GM10266 (cell line): ENCODE results near the gene AMOTL2.

ENCODE experiments used
- DNase-seq: peaks from one replicate; pipeline ENCODE4 v3.0.0; 2012; ENCODE audit errors: extremely low spot score
- TF ChIP-seq, protein P1 (sequence below): IDR thresholded peaks from 2 replicates; pipeline ENCODE4 v1.5.1; 2012; ENCODE audit warnings: mild to moderate bottlenecking, low read depth; ENCODE audit not compliant: control insufficient read depth, insufficient read depth; ENCODE audit errors: missing control alignments

Gene AMOTL2

DNA sequence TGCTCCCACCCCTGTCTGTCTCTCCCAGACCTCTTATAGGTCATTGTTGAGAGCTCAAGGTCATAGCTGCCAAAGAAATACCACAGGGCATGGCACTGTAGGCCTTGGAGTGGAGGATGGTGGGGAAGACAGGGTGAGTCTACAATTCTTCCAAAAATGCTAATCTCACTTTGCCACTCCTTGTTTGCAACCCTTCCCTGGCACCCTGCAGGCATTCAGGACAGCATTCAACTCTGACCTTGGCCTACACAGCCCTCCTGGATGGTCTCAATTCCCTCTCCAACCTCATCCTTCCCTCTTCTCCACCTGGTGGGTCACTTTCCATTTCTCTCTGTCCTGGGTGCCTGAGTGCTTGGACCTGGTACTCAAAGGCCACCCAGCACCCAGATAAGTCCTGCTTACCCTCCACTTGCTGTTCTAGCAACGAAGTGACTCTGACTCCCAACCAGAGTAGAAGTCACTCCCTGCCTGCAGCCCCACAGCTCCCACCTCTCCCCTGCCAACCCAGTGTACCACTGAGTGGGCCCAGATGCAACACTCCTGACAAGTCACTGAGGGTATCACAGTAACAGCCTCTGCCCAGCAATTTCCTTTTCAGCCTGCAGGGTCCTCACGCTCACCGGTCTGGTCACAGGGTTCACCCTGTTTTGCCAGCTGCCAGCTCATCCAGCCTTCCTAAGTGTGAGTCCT is 36.6 kb downstream of the AMOTL2 start:
- TF ChIP-seq, protein P1, sequence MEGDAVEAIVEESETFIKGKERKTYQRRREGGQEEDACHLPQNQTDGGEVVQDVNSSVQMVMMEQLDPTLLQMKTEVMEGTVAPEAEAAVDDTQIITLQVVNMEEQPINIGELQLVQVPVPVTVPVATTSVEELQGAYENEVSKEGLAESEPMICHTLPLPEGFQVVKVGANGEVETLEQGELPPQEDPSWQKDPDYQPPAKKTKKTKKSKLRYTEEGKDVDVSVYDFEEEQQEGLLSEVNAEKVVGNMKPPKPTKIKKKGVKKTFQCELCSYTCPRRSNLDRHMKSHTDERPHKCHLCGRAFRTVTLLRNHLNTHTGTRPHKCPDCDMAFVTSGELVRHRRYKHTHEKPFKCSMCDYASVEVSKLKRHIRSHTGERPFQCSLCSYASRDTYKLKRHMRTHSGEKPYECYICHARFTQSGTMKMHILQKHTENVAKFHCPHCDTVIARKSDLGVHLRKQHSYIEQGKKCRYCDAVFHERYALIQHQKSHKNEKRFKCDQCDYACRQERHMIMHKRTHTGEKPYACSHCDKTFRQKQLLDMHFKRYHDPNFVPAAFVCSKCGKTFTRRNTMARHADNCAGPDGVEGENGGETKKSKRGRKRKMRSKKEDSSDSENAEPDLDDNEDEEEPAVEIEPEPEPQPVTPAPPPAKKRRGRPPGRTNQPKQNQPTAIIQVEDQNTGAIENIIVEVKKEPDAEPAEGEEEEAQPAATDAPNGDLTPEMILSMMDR: no peak
- DNase-seq: no peak

DNA sequence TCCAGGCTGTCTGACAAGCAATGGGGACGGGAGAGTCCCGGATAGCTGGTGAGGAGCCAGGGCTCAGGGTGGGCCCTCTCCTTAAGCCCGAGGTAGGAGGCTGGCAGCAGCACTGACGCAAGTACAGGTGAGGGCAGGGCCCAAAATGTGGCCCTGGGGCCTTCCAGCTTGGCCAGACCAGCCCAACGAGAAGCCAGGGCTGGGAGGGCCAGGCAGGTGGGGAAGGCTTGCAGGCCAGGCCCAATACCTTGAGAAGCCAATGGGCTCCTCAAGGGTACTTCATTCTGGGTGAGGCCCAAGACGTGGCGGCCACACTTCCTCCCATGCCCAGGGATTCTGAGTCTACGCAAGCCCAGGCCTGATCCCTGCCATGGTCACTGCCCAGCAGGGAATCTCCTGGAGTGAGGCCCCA is 37.2 kb downstream of the AMOTL2 start:
- DNase-seq: no peak
- TF ChIP-seq, protein P1: no peak

DNA sequence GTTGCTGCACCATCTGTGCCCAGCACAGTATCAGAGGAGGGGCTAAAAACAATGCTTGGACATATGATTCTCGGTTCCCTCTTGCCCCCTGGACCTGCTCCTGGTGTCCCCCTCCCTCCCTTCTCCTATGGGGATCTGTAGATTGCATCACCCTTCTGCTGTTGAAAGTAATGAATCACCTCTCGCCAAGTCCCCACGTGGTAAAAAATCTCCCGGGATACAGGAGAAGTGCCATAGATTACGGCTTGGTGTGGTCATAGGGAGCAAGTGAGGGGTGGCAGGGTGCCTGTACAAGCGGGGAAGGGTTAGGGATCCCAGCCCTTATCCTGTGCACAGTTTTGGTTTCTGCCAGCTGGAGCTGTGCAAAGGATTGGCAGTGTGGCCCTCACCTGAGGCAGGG is 37.7 kb downstream of the AMOTL2 start:
- DNase-seq: no peak
- TF ChIP-seq, protein P1: no peak

DNA sequence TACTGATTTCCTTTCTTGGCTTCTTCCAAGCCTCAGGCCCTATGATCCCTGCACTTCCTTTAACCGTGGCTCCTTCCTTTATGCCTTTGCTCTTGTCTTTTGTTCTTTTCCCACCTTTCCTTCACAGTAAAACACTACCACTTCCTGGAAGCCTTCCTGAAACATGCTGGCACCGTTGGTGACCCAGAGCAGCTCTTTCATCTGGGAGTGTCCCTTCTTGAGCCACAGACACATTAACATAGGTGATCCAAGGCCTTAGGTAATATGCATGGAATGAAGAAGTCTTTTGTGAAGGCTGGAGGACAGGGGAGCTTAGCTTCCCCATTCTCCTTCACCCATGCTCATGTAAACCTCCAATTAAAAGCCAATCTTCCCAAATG is 39.4 kb downstream of the AMOTL2 start:
- TF ChIP-seq, protein P1: no peak
- no peak for DNase-seq

DNA sequence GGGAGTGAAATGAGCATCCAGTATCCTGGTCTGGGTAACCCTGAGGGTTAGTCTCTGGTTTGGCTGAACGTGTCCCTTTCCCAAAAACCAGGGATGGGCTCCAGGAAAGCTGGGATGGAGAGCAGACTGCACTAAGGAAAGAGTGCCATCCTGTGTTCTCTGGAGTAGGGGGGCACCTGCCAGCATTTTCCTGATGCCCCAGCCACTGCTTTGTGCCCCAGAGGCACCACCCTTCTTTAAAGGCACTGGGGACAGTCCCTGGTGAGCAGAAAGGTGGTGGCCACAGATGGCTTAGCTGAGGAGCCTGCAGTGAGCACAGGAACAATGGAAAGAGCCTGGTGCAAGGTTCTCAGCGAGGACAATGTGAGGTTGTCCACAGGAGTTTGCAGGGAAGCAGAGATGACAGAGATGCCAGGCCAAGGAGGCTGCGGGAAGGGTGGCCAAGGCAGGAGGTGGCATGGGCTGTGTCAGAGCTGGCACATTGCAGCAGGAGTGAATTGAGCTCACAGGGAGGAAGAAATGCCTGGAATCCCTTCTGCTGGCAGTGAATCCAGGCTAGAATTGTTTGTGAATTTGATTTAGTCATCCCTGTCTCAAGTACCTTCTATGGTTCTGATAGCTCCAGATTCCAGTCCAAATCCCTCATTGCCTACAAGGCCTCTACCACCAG is 39.9 kb downstream of the AMOTL2 start:
- DNase-seq: no peak
- TF ChIP-seq, protein P1: no peak

- TF ChIP-seq, protein P1: no peak
- no peak for DNase-seq
Measured at GRCh38 chr3:134333522-134334181, 40.6 kb downstream of the AMOTL2 start.

DNA sequence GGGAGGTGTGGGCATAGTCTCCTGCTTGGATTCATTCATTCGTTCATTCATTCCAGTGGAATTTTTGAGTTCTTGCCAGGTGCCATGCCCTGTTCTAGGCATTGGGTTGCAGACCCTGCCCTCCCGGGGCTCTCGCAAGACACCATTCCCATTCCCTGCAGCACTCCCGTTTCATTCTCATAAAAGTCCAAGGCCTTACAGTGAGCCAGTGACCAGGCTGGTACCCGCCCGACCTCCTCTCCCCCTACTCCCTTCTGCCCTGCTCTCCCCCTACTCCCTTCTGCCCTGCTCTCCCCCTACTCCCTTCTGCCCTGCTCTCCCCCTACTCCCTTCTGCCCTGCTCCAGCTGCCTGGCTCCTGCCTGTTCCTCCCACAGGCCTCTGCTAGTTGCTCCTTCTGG is 41.9 kb downstream of the AMOTL2 start:
- TF ChIP-seq, protein P1: no peak
- DNase-seq: no peak
